Posterior vena cava (tissue), 2 donors: Measurements from ENCODE around the gene PARVA. TPM values are rescaled to one million over a fixed set of nuclear protein-coding genes. Genes with fewer than 3 reads are reported as not detected.

Experiments
- DNase-seq: peaks from one replicate; pipeline ENCODE4 v3.0.0-alpha.2; 2020; ENCODE audit warnings: low spot score
- intact Hi-C, 2 donors: fragments of 100-400 bp; cut with DNase I; formaldehyde crosslinking; loops; one replicate each; pipeline versions ENCODE4 v1.14.1 to v1.14.2; 2022 to 2023
- total RNA-seq, 2 donors: library from RNA; stranded (reverse); fragmentation: NEBNext Ultra II Directional; extraction: Animal tissue kit (Norgen Biotek cat#: 25700); gene quantifications; one replicate each; pipeline ENCODE4 v1.2.1, GENCODE V29; 2021
- donor health status: DM: yes; HTN: yes; CAD: no.
- donor health status: DM: yes; HTN: yes; CAD: no.

Gene PARVA
- total RNA-seq, 2 donors from 2014 or later = 151 to 172 TPM

DNA sequence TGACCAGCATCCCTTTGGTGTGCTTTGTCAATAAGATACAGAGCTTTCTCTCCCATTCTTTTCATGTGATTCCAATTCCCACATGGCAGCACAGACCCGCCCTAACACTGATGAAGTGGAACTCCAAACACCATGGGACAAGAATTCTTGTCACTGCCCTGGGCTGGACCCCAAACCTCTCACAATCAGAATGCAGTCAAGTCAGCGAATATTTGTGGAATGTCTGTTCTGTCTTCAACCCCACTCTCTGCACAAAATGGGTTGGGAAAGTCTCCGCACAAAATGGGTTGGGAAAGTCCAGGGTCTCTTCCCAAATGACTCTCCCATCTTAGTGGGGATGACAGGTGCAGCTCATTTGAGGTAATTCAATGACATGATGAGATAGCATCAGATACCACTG, 157.9 kb downstream of the PARVA start:
- no peak for DNase-seq
- intact Hi-C loops = no loop called here

DNA sequence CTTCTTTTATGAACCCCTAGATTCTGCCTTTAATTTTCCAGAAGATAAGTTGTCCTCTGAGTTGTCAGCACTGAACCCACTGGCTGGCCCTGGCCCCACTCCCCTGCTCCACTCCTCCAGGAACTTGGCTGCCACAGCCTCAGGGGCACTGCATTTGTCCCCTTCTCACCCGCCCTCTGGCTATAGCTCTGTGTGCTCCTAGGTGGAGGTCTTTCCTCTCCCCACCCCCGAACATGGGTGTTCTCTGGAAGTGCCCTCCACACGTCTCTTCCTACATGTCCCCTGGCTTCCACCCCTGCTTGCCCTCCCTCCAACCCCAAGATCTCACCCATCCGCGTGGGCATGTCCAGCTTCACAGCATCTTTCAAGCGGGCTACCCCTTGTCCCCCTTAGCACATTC, 159.2 kb downstream of the PARVA start:
- peak; percentile 23 for DNase-seq
- intact Hi-C loops = no loop called here

DNA sequence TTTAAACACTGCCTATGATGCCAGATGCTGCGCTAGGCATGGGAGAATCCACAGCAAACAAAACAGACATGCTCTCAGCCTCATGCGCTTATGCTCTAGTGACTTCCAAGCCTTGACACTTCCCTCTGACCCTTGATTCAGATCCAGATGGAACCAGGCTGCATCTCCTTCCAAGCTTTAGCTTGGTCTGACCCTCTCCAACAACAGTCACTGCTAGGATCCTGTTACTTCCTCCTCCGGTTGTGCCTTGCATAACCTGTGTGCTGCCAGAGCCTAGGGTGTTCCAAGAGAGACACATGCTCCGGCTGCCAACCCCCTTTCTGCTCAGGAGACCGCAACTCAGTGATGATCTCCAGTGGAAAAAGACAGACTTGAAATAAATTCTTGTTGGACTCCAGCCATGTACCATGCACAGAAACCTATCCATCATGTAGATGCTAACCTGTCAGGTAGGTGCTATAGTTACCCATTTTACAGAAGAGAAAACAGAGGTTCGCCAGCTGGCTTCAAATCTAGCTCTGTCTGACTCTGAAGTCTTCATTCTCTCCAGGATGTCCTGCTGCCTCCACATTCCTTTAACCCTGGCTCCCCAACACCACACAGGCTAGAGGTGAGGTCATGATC, 160.5 kb downstream of the PARVA start:
- intact Hi-C loops = no loop called here
- DNase-seq = no peak

DNA sequence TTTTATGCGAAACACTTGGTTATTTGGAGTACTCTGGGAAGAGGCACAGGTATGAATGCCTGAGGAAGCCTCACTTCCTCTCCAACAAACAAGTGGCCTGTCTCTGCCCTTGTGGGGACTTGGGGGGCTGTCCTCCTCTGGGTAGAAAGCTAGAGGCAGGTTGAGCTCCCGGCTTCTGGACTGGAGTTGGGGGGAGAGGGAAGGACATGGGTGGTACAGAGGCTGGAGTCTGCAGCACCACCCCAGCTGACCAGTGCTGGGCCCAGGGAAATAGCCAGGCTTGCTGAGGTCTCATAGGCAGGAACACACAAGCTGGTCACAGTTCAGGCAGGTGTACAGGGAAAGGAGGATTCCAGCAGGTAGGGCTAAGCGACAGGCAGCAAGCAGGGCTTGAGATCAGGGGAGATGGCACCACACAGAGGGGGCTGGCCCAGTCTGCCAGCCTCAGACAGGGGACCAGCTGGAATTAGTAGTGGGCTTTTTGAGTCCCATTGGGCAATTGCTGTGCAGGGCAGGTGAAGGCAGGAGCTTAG, 161.6 kb downstream of the PARVA start:
- DNase-seq = no peak
- intact Hi-C loops = no loop called here

DNA sequence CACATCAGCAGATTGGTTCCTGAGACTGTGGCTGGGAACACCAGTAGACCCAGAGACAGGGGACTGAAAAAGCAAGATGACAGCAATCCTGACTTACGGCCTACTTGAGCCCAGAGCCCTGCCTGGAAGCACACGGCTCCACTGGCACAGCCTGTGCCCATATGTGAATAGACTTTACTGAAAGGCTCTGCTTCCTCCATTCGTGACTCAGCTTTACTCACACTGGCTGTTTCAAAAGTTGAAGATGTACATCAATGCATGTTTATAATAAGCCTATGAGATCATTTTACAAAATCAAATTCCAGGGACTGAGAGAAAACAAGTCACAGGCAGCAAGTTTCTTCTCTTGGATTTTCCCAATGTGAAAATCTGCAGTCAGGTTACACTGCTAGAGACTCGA, 162.2 kb downstream of the PARVA start:
- intact Hi-C loops = no loop called here
- no peak for DNase-seq

DNA sequence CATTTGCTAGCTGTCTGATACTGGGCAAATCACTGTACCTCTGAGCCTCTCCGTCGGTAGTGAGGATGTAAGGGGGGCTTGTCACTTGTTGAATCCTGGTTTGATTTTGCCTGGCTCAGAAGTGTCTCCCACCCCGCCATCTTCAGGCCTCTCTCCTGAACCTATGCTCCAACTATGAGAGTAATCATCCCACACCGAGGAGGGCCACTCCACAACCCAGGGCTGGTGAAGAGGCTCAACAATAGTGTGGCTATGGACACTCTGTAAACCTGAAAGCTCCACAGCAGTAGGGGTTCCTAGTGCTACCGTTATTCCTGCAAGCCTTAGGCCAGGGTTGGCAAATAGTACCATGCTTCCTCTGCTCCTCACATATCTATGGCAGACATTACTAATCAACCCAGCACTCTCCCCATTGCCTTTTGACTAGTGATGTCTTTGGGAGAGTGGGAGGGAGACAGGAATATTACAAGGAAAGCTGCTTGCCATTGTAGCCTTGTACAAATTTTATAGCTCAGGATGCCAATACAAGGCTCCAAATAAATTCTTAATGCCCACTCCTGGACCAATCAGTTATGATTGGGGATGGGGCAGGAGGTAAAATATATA, 162.8 kb downstream of the PARVA start:
- intact Hi-C loops = no loop called here
- DNase-seq = no peak

DNA sequence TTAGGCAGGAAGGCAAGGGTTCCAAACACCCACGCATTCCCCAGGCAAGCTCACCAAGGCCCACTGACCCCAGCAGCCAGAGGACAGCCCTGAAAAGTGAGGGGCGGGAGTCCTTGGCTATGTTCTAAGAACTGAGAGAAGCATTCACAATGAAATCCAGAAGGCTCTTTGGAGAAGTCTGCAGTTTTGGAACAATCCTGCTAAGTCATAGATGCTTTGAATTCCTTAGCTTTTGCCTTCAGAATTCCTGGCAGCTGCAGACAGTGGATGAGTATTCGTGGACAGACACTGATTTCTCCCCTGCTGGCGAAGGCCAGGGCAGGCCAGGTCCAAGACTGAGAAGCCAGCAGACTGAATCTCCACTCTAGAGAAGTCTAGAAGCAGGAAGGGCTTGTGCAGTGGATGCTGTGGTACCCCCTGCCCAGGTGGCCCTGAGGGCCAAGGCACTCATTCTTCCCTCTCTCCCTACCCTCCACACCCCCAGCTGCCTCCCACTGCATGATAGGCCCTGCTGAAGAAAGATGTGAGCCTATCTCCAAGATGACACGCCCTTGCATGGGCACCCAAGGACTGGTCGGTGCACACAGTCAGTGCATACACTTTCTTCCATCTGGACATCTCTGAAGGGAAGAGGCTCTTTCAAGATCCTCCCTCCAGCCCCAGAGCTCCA, 163.7 kb downstream of the PARVA start:
- intact Hi-C loops = no loop called here
- DNase-seq = no peak

DNA sequence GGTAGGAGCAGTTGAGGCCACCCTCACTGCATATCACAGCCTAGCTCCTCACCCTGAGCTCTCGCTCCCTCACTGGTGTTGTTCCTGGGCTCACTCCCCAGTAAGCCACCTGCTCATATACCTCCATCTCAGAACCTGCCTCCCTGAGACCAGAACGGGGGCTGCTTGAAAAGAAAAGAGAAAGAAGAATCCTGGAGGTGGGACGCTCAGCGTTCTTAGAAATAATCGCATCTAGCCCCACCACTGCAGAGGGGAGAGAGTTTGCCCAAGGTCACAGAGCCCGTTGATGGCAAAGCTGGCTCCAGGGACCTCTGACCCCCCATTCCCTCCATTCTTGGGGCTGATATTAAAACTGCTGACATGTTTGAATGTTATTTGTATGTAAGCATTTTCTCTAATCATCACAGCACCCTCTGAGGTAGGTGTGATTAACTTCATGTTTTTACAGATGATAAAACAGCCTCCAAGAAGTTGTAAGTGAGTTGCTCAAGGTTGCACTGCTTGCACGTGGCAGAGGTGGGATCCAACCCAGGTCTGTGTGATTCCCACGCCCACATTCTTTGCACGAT, 164.3 kb downstream of the PARVA start:
- DNase-seq = no peak
- intact Hi-C loops = no loop called here

DNA sequence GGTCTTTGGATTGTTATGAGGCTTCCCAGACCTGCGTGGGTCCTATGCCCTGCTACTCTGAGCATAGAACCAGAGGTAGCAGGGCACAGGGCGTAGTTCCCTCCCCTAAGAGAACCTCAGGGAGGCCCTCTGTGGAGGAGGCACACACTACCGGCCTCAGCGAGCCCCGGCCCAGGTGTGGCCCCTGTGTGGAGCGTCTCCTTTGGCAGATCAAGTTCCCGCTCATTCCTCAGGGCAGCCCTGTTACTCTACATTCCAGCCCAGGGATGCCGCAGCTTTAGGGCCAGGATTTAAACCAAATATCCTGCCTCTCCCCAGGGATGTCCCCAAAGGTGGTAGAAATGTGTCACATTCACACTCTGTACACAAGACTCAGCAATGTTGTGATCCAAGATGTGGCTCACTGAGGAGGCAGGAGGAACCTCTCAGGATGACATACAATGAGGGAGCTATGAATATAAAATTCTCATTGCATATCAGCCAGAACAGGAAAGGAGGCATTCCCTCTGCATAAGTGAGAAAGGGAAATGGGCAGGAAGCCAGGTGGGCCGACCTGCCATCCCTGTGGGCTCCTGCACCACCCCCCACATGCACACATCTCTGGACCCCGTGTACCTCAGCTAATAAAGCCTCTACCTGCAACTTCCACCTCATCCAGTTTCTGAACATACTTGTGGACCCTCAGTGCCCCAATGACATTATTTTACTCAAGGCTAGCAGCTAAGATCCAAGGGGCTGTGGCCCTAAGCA, 165.0 kb downstream of the PARVA start:
- intact Hi-C loops = no loop called here
- DNase-seq = no peak

DNA sequence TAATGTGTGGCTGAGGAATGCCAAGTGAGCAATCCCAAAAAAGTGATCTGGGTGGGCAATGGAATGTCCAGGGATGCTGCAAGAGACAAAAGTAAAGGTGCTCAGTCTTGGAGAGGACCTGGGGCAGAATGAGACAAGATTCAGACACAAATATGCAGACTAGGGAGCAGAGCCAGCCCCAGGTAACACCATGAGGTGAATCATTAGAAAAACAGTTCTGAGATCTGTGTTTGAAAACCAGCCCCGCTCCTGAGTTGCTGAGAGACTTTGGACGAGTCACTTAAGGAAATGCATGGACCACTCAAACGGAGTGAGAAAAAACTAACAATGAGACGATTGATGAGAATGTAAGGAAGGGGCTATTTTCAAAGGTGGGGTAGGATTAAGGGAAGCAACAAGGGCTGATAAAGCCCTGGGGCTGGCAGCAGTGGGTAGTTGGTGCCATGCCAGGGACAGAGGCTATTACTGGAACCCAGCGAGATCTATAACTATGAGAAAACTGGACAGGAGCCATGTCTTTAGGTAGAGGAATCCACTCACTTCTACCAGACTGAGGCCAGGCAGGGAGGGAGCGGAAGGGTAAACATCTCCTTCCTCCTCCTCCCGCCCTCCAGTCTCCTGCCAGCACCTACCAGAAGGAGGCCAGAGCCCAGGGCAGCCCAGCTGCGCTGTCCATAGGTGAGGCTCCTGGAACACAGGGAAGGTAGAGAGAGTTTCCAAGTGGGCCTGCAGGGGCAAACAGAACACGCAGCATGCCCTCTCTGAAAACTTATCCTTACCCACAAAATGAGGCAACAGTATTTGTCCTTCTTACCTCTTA, 166.4 kb downstream of the PARVA start:
- intact Hi-C loops = no loop called here
- DNase-seq = no peak

DNA sequence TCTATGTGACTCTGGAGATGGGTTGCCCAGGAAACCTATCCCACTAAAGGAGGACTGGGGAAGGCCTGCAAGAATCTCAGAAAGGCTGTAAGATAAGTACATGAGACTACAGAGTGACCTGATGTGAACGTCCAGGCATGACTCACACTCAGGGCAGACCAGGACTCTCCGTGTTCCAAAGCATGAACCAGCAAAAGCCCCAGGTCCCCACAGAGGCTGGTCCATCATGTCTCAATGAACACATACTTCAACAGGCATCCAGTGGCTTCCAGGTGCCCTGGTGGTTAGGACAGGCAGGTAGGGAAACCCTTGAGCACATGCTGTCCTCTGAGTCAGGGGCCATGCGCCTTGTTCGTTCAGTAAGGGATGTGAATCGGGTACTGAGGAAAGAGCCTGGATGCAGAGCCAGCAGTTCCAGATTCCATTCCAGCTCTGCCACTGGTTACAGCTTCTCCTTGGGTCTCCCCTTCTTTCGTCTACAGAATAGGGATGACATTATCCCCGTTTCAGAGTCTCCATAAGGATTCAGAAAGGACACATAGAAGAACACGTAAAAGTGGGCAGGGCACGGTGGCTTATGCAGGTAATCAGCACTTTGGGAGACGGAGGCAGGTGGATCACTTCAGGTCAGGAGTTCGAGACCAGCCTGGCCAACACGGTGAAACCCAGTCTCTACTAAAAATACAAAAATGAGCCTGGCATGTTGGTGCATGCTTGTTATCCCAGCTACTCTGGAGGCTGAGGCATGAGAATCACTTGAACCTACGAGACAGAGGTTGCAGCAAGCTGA, 167.8 kb downstream of the PARVA start:
- no peak for DNase-seq
- intact Hi-C loops = no loop called here

DNA sequence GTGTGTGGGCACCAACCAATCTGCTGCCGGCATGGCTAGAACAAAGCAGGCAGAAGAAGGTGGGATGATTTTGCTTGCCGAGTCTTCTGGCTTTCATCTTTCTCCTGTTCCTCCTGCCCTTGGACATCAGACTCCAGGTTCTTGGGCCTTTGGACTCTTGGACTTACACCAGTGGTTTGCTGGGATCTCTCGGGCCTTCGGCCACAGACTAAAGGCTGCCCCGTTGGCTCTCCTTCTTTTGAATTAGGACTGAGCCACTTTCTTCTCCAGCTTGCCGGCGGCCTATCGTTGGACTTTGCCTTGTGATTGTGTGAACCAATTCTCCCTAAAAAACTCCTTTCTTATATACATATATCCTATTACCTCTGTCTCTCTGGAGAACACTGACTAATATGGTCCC, 168.8 kb downstream of the PARVA start:
- intact Hi-C loops = no loop called here

DNA sequence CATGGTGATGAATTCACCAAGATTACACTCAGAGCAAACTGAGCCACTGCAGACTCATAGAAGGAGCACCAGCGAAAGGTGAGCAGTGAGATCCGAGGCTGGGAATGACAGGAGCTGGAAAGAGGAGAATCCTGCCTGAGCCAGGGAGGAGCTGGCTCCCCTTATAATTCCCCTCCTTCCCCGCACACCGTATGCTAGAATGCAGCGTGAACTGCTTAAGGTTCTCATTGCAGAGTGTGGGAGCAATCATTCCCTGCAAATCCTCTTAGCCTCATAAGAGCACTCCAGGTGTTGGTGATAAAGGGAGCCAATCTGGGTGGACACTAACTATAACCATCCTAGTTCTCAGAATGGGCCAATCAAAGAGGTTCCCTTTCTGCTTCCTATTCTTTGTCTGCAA, 169.3 kb downstream of the PARVA start:
- DNase-seq = no peak
- intact Hi-C loops = no loop called here

More for the DNA sequence above, 168.8 kb downstream of the PARVA start:
- DNase-seq = no peak

DNA sequence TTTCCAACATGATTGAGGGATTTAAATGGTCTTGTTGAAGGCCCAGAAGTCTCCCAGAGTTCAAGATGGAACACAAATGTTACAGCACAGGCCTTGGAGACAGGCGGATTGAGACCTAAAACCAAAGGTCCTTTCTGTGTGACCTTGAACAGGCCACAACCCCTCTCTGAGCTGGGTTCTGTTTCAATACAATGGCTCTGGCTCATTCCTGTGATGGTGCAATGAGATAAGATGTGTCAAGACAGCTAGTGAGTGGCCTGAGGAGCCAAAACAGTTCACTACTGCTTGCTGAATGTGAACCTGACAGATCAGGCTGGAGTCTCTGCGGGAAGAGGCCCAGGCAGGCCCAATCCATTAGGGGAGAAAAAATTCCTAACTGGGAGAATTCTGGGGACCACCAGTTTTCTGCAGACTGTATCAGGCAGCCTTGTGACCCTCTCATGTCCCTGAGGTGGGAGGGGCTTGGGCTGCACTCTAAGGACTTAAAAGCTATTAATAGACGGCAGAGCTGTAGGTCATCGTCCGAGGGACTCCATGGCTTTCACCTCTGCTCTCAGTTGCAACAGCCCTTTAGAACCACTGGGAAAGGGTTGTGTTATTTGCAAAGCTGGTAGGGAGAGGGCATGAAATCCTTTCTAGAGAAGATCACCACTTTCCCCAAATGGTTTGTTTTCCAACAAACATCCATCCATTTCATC, 170.7 kb downstream of the PARVA start:
- intact Hi-C loops = no loop called here
- DNase-seq = no peak

DNA sequence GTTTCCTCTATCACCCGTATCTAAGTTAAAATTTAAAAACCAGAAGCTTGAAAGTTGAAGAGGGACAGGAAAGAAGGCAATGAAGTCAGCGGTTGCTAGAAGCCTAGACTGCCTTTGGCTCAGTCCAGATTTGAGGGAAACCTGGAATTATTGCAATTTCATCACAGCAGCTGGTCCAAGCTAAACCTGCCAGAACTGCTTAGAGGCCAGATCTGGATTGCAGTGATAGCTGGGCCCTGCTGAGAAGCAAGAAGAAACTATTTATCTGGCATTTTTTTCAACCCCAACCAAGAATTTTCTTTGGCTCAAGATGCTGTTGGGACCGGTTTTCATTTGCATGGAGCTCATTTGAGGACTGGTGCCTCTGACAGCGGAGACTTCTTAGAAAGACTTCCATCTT, 175.3 kb downstream of the PARVA start:
- DNase-seq = no peak
- intact Hi-C loops = no loop called here

DNA sequence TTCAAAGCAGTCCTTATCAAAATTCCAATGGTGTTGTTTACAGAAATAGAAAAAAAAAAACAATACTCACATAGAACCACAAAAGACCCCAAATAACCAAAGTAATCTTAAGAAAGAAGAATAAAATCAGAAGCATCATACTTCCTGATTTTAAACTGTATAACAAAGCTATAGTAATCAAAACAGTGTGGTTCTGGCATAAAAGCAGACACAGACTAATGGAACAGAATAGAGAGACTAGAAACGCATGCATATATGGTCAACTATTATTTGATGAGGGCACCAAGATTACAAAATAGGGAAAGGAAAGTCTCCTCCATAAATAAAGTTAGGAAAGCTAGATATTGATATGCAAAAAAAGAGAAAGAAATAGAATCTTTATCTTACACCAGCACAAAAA, 176.8 kb downstream of the PARVA start:
- DNase-seq = no peak
- intact Hi-C loops = no loop called here

DNA sequence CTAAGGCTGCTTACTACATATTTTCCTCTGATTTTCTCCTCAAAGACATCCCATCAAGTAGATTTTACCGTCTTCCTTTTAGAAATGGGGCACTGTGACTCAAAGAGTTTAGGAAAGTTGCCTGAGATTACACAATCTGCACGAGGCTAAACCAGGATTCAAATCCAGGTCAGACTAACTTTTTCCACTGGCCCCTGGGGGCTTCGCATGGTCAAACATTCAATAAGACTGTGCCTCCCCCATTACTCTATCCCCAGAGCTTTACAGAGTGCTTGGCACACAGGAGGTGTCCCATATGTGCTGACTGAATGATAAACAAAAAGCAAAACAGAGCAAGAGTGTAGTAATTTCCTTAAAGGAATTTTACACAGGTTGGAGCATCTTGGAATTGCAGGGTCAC, 178.8 kb downstream of the PARVA start:
- DNase-seq = no peak
- intact Hi-C loops = no loop called here
